SK-N-MC (cell line): ENCODE data around the gene ARID4B.

Source experiments
- EZH2 ChIP-seq: fragments of 200-600 bp; sonication (generic); IDR thresholded peaks from one replicate; pipeline ENCODE4 v1.6.1; 2017; ENCODE audit warnings: antibody characterized with exemption
- FOXP2 ChIP-seq: optimal IDR thresholded peaks from 2 replicates; pipeline ENCODE3; 2011; ENCODE audit warnings: mild to moderate bottlenecking, moderate library complexity; ENCODE audit not compliant: insufficient read depth; ENCODE audit errors: extremely low read length, control extremely low read depth

GRCh38 chr1:235250430-235250829, 77.5 kb downstream of the ARID4B start:
- TF ChIP-seq FOXP2 (no peak), EZH2 (no peak)
